NOMO-1 (cell line): ENCODE results near the gene PTPRO.

Experiments
- DNase-seq, 2 experiments: peaks; one replicate each; lab custom pipeline; 2025; ENCODE audit not compliant: unreplicated experiment in 2 of 2; lab: John Stamatoyannopoulos, UW

PTPRO gene

GRCh38 chr12:15547691-15548090, 225.4 kb downstream of the PTPRO start:
- peak; percentile 15 to 67 for DNase-seq

GRCh38 chr12:15550793-15551192, 228.5 kb downstream of the PTPRO start:
- no peak for DNase-seq

GRCh38 chr12:15555446-15555845, 233.1 kb downstream of the PTPRO start:
- DNase-seq = no peak

- no peak for DNase-seq
Observed at GRCh38 chr12:15556411-15557102, 234.2 kb downstream of the PTPRO start.

- DNase-seq = no peak
Observed at GRCh38 chr12:15558915-15559528, 236.7 kb downstream of the PTPRO start.

- DNase-seq = no peak
Observed at GRCh38 chr12:15561396-15561795, 239.1 kb downstream of the PTPRO start.

- no peak for DNase-seq
Observed at GRCh38 chr12:15562263-15562662, 240.0 kb downstream of the PTPRO start.

GRCh38 chr12:15563663-15564062, 241.4 kb downstream of the PTPRO start:
- peak in 1 of 2 experiments; percentile 46 for DNase-seq

- no peak for DNase-seq
Observed at GRCh38 chr12:15574353-15574752, 252.0 kb downstream of the PTPRO start.

- peak; percentile 35 to 78 for DNase-seq
Observed at GRCh38 chr12:15575671-15576541, 253.6 kb downstream of the PTPRO start.

- no peak for DNase-seq
Observed at GRCh38 chr12:15580431-15580830, 258.1 kb downstream of the PTPRO start.

GRCh38 chr12:15581006-15581405, 258.7 kb downstream of the PTPRO start:
- no peak for DNase-seq

- DNase-seq = no peak
Observed at GRCh38 chr12:15583804-15584203, 261.5 kb downstream of the PTPRO start.

- peak; percentile 34 to 46 for DNase-seq
Observed at GRCh38 chr12:15584366-15585041, 262.2 kb downstream of the PTPRO start.

- DNase-seq = no peak
Observed at GRCh38 chr12:15589328-15590032, 267.2 kb downstream of the PTPRO start.

GRCh38 chr12:15590180-15590826, 268.0 kb downstream of the PTPRO start:
- DNase-seq = peak; percentile 37 to 63

- DNase-seq = no peak
Observed at GRCh38 chr12:15591811-15592210, 269.5 kb downstream of the PTPRO start.

- DNase-seq = no peak
Observed at GRCh38 chr12:15592934-15593333, 270.6 kb downstream of the PTPRO start.

- no peak for DNase-seq
Observed at GRCh38 chr12:15596174-15596573, 273.9 kb downstream of the PTPRO start.
